Measurements from ENCODE around the gene OR8B12.

OR8B12 gene

DNA sequence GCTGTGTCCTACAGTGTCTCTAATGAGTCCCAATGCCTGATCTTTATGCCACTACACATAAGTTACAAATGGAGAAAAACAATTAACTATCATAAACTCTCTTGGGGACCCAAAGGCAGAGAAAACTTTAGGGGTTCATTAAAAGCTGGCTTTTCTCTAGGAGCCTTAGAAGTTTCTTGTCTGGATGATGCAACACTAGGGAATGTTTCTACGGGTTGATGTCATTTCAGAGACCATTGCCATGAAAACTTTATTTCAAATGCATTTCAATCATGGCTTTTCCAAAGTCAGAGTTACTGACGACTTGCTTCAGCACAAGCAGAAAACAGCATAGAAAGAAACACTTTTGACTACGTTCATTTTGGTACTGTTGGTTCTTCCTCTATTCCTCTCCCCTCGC, 8.5 kb upstream of the OR8B12 start:
- TF ChIP-seq TAF1 (IDR thresholded peaks at IDR 0.05; ENCODE audit: low read depth): no peak
- TF ChIP-seq CREB1 (IDR thresholded peaks at IDR 0.05; ENCODE audit: low read depth): no peak
- TF ChIP-seq, protein P1, sequence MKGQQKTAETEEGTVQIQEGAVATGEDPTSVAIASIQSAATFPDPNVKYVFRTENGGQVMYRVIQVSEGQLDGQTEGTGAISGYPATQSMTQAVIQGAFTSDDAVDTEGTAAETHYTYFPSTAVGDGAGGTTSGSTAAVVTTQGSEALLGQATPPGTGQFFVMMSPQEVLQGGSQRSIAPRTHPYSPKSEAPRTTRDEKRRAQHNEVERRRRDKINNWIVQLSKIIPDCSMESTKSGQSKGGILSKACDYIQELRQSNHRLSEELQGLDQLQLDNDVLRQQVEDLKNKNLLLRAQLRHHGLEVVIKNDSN (IDR thresholded peaks at IDR 0.05): no peak
- no peak for TF ChIP-seq NFIC (IDR thresholded peaks at IDR 0.05)
- TF ChIP-seq TEAD4 (IDR thresholded peaks at IDR 0.05): no peak
- no peak for TF ChIP-seq YY1 (IDR thresholded peaks at IDR 0.05; ENCODE audit: low read depth)
- no peak for TF ChIP-seq EGR1 (IDR thresholded peaks at IDR 0.05)
- no peak for TF ChIP-seq CEBPB (IDR thresholded peaks at IDR 0.05)
- no peak for TF ChIP-seq EP300 (IDR thresholded peaks at IDR 0.05; ENCODE audit: borderline replicate concordance)
- no peak for TF ChIP-seq ZBTB7A (IDR thresholded peaks at IDR 0.05; ENCODE audit: low read depth)
- no peak for TF ChIP-seq RAD21 (IDR thresholded peaks at IDR 0.05; ENCODE audit: low read depth)
- no peak for TF ChIP-seq FOXM1 (IDR thresholded peaks at IDR 0.05; ENCODE audit: borderline replicate concordance, low read depth)
- TF ChIP-seq TCF12 (IDR thresholded peaks at IDR 0.05; ENCODE audit: low read depth): no peak
- TF ChIP-seq, protein P2, sequence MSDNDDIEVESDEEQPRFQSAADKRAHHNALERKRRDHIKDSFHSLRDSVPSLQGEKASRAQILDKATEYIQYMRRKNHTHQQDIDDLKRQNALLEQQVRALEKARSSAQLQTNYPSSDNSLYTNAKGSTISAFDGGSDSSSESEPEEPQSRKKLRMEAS (IDR thresholded peaks at IDR 0.05): no peak
- TF ChIP-seq, protein P3, sequence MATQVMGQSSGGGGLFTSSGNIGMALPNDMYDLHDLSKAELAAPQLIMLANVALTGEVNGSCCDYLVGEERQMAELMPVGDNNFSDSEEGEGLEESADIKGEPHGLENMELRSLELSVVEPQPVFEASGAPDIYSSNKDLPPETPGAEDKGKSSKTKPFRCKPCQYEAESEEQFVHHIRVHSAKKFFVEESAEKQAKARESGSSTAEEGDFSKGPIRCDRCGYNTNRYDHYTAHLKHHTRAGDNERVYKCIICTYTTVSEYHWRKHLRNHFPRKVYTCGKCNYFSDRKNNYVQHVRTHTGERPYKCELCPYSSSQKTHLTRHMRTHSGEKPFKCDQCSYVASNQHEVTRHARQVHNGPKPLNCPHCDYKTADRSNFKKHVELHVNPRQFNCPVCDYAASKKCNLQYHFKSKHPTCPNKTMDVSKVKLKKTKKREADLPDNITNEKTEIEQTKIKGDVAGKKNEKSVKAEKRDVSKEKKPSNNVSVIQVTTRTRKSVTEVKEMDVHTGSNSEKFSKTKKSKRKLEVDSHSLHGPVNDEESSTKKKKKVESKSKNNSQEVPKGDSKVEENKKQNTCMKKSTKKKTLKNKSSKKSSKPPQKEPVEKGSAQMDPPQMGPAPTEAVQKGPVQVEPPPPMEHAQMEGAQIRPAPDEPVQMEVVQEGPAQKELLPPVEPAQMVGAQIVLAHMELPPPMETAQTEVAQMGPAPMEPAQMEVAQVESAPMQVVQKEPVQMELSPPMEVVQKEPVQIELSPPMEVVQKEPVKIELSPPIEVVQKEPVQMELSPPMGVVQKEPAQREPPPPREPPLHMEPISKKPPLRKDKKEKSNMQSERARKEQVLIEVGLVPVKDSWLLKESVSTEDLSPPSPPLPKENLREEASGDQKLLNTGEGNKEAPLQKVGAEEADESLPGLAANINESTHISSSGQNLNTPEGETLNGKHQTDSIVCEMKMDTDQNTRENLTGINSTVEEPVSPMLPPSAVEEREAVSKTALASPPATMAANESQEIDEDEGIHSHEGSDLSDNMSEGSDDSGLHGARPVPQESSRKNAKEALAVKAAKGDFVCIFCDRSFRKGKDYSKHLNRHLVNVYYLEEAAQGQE (IDR thresholded peaks at IDR 0.05; ENCODE audit: low read depth): no peak

DNA sequence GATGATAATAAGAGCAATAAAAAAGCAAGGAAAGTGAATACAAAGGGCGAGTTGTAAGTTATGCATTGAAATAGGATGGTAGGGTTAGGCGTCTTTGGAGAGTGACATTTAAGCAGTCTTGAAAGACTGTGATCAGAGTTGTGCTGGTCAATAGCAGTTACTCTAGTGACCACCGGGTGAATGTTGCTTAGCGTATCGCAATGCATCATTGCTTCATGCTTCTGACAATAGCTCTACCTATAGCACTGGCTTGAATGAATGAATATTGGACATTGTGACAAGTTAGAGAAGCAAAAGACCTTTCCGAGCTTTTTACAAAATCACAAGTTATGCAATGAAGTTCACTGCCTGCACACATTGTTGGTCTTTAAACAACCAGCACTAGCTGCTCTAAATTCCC, 7.7 kb upstream of the OR8B12 start:
- TF ChIP-seq ZBTB7A (IDR thresholded peaks at IDR 0.05; ENCODE audit: low read depth) (no peak), EGR1 (IDR thresholded peaks at IDR 0.05) (no peak), EP300 (IDR thresholded peaks at IDR 0.05; ENCODE audit: borderline replicate concordance) (no peak), TCF12 (IDR thresholded peaks at IDR 0.05; ENCODE audit: low read depth) (no peak), TAF1 (IDR thresholded peaks at IDR 0.05; ENCODE audit: low read depth) (no peak)

DNA sequence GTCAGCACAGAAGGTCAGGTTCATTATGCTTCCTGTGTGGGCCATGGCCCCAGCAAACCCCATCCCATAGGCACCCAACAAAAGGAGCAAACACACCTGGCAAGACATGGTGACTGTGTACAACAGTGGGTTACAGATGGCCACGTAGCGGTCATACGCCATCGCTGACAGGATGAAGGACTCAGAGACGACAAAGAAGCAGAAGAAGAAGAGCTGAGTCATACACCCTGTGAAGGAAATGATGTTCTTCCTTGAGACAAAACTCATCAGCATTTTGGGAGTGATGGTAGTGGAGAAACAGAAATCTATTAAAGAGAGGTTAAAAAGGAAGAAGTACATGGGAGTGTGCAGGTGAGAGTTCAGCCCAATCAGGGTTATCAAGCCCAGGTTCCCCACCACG, 309 bp downstream of the OR8B12 start:
- TF ChIP-seq EP300 (IDR thresholded peaks at IDR 0.05; ENCODE audit: borderline replicate concordance): no peak
- TF ChIP-seq, protein P2 (IDR thresholded peaks at IDR 0.05): no peak
- TF ChIP-seq EGR1 (IDR thresholded peaks at IDR 0.05): no peak
- TF ChIP-seq TCF12 (IDR thresholded peaks at IDR 0.05; ENCODE audit: low read depth): no peak
- no peak for TF ChIP-seq FOXM1 (IDR thresholded peaks at IDR 0.05; ENCODE audit: borderline replicate concordance, low read depth)
- TF ChIP-seq TAF1 (IDR thresholded peaks at IDR 0.05; ENCODE audit: low read depth): no peak
- TF ChIP-seq, protein P1 (IDR thresholded peaks at IDR 0.05): no peak
- TF ChIP-seq YY1 (IDR thresholded peaks at IDR 0.05; ENCODE audit: low read depth): no peak
- no peak for TF ChIP-seq CEBPB (IDR thresholded peaks at IDR 0.05)
- TF ChIP-seq TEAD4 (IDR thresholded peaks at IDR 0.05): no peak
- TF ChIP-seq RAD21 (IDR thresholded peaks at IDR 0.05; ENCODE audit: low read depth): no peak
- TF ChIP-seq NFIC (IDR thresholded peaks at IDR 0.05): no peak
- TF ChIP-seq, protein P3 (IDR thresholded peaks at IDR 0.05; ENCODE audit: low read depth): no peak
- no peak for TF ChIP-seq ZBTB7A (IDR thresholded peaks at IDR 0.05; ENCODE audit: low read depth)
- TF ChIP-seq CREB1 (IDR thresholded peaks at IDR 0.05; ENCODE audit: low read depth): no peak

DNA sequence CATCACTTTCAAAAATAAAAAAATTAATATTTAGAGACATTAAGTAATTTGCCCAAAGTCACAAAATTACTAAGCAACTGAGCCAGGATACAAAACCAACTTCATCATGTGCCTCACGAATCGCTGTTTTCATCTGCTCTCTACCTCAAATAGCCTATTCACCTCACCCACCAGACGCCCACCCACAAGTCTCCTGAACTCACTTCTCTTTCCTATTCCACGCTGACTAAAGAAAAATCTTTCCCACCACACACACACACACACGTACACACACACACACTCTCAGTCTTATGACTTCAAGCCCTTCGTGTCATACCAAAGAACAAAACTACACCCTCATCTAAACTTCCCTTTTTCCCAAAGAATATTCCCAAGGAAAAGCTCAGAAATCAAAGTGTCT, 2.2 kb downstream of the OR8B12 start:
- TF ChIP-seq TCF12 (IDR thresholded peaks at IDR 0.05; ENCODE audit: low read depth) (no peak), YY1 (IDR thresholded peaks at IDR 0.05; ENCODE audit: low read depth) (no peak), NFIC (IDR thresholded peaks at IDR 0.05) (no peak), EGR1 (IDR thresholded peaks at IDR 0.05) (no peak), RAD21 (IDR thresholded peaks at IDR 0.05; ENCODE audit: low read depth) (no peak), CREB1 (IDR thresholded peaks at IDR 0.05; ENCODE audit: low read depth) (no peak), TEAD4 (IDR thresholded peaks at IDR 0.05) (no peak), EP300 (IDR thresholded peaks at IDR 0.05; ENCODE audit: borderline replicate concordance) (no peak)
- TF ChIP-seq, protein P1 (IDR thresholded peaks at IDR 0.05): no peak
- TF ChIP-seq, protein P2 (IDR thresholded peaks at IDR 0.05): no peak
- TF ChIP-seq, protein P3 (IDR thresholded peaks at IDR 0.05; ENCODE audit: low read depth): no peak
